BJ (cell line): ENCODE results near the gene DUOX1. TPM values are rescaled to one million over a fixed set of nuclear protein-coding genes. Genes with fewer than 3 reads are reported as not detected.

Experiments used
- CTCF ChIA-PET: fragments of 350-600 bp; formaldehyde crosslinking; extraction: SDS; loops from one replicate; lab custom pipeline; 2021; ENCODE audit warnings: antibody characterized with exemption, inconsistent platforms; lab: Yijun Ruan, JAX
- POLR2A ChIA-PET: fragments of 300-600 bp; sonication (Branson Sonifier 250); formaldehyde crosslinking; extraction: SDS; loops from one replicate; lab custom pipeline; 2021; ENCODE audit warnings: antibody characterized with exemption; lab: Charles Lee
- DNase-seq: peaks from one replicate; pipeline ENCODE4 v3.0.0-alpha.2; 2011; ENCODE audit warnings: low read depth
- H3K27me3 ChIP-seq: 2 replicates; pipeline ENCODE4 v1.6.0; 2011; ENCODE audit warnings: low read length; ENCODE audit not compliant: control insufficient read depth, insufficient read depth
- H3K36me3 ChIP-seq: 2 replicates; pipeline ENCODE4 v1.5.1; 2011; ENCODE audit warnings: low read length; ENCODE audit not compliant: control insufficient read depth, insufficient read depth
- H3K4me3 ChIP-seq: 2 replicates; pipeline ENCODE4 v1.5.1; 2011; ENCODE audit warnings: low read depth, mild to moderate bottlenecking, control low read depth, low read length
- polyA plus RNA-seq: library from polyadenylated mRNA; depleted of rRNA; stranded (reverse); fragments of >200 nt; gene quantifications from 2 replicates; pipeline ENCODE4 v1.2.3, GENCODE V29; 2011
- TF ChIP-seq, protein P1 (sequence below): IDR thresholded peaks from 2 replicates; pipeline ENCODE4 v1.5.1; 2011; ENCODE audit warnings: low read depth, mild to moderate bottlenecking, control low read depth, inconsistent platforms, low read length, moderate library complexity; ENCODE audit not compliant: insufficient read depth

The DUOX1 gene
- polyA plus RNA-seq, 1 experiment: 0.09 TPM

DNA sequence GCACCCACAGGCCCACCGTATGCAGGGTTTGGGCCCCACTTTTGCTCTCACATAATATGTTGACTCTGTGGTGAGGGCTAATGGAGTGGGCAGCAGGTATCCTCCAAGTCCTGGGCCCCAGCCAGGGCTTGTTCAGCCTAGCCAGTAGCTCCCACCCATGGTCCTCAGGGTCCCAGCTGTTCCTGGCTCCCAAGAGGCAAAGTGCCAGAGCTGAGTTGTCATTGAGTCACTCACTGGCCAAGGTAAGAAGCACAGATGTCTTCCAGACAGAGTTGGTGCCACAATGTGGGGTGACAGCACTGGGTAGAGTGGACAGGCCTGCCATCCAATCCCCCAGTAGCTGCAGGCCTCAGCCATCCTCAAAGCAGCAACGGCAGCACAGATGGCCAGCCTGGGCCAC is 53.7 kb downstream of the DUOX1 start:
- TF ChIP-seq, protein P1, sequence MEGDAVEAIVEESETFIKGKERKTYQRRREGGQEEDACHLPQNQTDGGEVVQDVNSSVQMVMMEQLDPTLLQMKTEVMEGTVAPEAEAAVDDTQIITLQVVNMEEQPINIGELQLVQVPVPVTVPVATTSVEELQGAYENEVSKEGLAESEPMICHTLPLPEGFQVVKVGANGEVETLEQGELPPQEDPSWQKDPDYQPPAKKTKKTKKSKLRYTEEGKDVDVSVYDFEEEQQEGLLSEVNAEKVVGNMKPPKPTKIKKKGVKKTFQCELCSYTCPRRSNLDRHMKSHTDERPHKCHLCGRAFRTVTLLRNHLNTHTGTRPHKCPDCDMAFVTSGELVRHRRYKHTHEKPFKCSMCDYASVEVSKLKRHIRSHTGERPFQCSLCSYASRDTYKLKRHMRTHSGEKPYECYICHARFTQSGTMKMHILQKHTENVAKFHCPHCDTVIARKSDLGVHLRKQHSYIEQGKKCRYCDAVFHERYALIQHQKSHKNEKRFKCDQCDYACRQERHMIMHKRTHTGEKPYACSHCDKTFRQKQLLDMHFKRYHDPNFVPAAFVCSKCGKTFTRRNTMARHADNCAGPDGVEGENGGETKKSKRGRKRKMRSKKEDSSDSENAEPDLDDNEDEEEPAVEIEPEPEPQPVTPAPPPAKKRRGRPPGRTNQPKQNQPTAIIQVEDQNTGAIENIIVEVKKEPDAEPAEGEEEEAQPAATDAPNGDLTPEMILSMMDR: no peak
- Histone ChIP-seq H3K27me3 (no peaks in the 10 kb centered on the region), H3K36me3 (no peaks in the 10 kb centered on the region; the same call in 1 of the 2 replicates), H3K4me3 (no peak overlapping the region)
- CTCF ChIA-PET: interaction anchor here (1.2 to 4.7 kb wide), 4 partner anchors 13 to 57 kb away, joined by 3 to 22 read pairs (median 5); no protein-coding TSS in a partner anchor
- POLR2A ChIA-PET: no interaction called here
- no peak for DNase-seq

DNA sequence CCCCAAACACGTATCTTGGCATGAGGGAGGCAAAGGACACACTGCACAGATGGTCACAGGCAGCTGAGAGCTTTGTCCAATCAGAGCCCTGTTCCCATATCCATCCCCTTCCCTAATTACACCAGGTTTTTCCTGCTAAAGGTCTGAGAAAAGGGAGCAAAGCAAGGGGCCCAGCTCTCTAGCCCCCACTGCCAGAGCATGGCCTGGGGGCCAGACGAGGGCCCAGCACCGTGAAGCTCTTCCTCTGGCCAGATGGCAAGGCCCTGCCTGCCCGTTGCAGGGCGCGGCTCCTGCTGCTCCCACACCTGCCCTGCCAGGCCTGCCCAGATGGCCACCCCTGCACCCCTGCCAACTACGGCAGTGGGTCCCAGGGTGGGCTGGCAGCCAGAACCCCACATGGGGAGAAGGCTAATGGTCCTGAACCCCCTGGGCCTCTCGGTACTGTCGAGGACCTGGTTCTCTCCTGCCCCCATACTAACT is 54.8 kb downstream of the DUOX1 start:
- ChIA-PET POLR2A (interaction anchor here (1.2 kb wide), 1 partner anchor 13 kb away, joined by 4 read pairs; no protein-coding TSS in a partner anchor), CTCF (interaction anchor here (1.0 to 4.7 kb wide), 4 partner anchors 14 to 21 kb away, joined by 4 to 22 read pairs (median 11); no protein-coding TSS in a partner anchor)
- no peak overlapping the region for H3K4me3 ChIP-seq
- no peaks in the 10 kb centered on the region for H3K27me3 ChIP-seq
- DNase-seq: no peak
- no peaks in the 10 kb centered on the region; the same call in 1 of the 2 replicates for H3K36me3 ChIP-seq
- TF ChIP-seq, protein P1: no peak

DNA sequence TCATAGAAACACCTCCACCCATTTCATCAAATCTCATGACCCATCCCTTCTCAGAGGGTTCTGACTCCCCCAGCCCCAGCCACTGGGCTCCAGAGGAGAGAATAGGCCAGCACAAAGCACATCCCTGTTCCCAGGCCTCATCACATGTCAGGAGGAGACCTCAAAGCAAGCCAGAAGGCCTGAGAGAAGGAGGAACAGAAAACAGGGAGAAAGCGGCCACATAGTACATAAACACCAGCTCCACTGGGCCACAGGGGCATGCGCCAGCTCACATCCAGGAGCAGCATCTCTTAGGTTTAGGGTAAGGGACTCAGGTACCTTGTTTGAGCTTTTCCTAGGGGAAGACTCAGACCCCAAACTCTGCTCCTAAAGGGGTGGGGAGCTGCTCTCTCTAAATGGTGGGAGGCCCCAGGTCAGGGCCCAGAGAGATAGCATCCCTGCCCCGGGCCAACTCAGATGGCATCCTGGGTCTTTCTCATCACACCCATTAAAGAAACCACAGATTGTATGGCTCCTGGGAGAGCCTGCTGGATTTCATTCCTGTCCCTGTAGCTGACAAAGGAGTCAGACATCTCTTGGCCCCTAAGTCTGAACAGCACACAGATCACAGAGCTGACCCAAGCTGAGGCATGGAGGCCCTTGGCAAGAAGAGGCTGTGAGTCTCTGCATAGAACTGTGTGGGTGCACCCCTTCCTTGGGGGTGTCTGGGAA is 55.4 kb downstream of the DUOX1 start:
- no peak for DNase-seq
- TF ChIP-seq, protein P1: no peak
- no peaks in the 10 kb centered on the region for H3K27me3 ChIP-seq
- CTCF ChIA-PET: interaction anchor here (1.0 to 4.7 kb wide), 5 partner anchors 13 to 22 kb away, joined by 4 to 22 read pairs (median 7); no protein-coding TSS in a partner anchor
- POLR2A ChIA-PET: interaction anchor here (1.2 kb wide), 1 partner anchor 13 kb away, joined by 4 read pairs; no protein-coding TSS in a partner anchor
- no peaks in the 10 kb centered on the region; the same call in 1 of the 2 replicates for H3K36me3 ChIP-seq
- no peak overlapping the region for H3K4me3 ChIP-seq

DNA sequence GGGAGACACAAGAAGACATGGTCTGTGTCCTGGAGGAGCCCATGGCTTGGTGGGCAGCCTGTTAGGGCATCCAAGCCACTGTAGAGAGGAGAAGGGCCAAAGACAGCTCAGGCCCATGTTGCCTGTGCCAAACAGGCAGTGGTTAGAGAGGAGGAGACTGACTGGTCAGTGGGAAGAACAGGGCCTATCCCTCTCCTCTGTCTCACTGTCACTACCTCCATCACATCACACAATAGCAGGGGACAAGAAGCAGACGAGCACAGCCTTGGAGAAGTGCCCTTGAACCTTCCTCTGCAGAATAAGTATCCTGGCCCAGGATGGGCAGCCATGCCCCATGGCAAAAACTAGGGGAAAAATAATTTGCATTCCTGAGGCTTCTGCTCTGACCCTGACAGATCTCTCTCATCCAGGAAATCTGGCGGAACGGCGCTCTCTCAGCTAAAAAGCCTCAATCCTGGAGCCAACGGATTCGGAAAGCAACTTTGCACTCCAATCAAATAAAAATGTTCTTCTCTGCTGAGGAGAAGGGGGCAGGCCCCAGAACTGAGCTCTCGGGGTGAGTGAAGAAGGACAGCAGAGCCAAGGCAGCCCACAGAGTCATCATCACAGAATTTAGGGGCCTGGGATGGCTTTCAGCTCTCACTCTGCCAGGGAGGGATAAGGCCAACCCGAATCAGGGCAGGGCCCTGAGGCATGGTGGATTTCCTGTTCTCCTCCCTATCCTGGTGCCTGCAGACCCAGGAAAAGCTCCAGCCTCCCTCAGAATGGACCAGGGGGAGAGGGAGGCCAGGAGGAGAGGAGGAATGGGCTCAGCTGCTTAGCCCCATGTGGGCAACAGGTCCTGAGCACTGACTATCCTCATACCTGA is 56.3 kb downstream of the DUOX1 start:
- H3K4me3 ChIP-seq: peak overlapping the region; percentile 67
- DNase-seq: no peak
- no peaks in the 10 kb centered on the region; the same call in 1 of the 2 replicates for H3K36me3 ChIP-seq
- TF ChIP-seq, protein P1: no peak
- H3K27me3 ChIP-seq: no peaks in the 10 kb centered on the region; the same call in 1 of the 2 replicates
- CTCF ChIA-PET: interaction anchor here (0.9 to 4.7 kb wide), 6 partner anchors 12 to 425 kb away, joined by 3 to 22 read pairs (median 8); no protein-coding TSS in a partner anchor
- POLR2A ChIA-PET: interaction anchor here (0.7 kb wide), 1 partner anchor 51 kb away, joined by 3 read pairs; no protein-coding TSS in a partner anchor
